Activated CD8-positive, alpha-beta memory T cell treated with anti-CD3 and anti-CD28 coated beads for 4 hours (primary cell): ENCODE measurements around the gene SPDYE4.
"Not testable (repeated sequence)": the region's sequence is repeated elsewhere in the genome, so short reads cannot be mapped to it uniquely, and the experiment has no call there.

Experiments used
- DNase-seq, 2 donors: peaks; one replicate each; pipeline ENCODE4 v3.0.0-alpha.2; 2020; ENCODE audit warnings: low read depth in 2 of 2

Gene SPDYE4, protein sequence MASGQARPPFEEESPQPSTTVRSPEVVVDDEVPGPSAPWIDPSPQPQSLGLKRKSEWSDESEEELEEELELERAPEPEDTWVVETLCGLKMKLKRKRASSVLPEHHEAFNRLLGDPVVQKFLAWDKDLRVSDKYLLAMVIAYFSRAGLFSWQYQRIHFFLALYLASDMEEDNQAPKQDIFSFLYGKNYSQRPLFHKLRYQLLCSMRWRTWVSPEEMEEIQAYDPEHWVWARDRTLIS

DNA sequence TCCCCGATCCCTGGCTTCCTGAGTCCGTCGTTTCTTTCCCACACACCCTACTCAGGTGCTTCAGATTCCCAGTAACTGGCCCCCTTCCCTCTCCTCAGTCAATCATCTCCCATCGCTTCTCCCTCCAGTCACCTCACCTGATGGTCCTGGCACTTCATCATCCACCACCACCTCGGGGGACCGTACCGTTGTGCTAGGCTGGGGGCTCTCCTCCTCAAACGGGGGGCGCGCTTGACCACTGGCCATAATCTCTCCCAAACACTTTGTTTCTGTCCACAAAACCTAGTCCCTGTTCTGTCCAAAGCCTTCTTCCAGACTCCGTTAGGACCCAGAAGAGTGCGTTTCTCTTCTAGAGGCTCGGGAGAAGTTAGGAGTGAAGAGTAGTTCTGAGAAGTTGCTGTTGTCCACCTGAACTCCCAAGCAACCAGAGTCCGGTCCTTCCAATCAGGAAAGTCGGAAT, at the start of gene SPDYE4:
TSS of gene SPDYE4 (minus strand) at position 410 of the 460 bp plus-strand sequence. CDS start at position 246, 164 bp downstream.
- no peak for DNase-seq

DNA sequence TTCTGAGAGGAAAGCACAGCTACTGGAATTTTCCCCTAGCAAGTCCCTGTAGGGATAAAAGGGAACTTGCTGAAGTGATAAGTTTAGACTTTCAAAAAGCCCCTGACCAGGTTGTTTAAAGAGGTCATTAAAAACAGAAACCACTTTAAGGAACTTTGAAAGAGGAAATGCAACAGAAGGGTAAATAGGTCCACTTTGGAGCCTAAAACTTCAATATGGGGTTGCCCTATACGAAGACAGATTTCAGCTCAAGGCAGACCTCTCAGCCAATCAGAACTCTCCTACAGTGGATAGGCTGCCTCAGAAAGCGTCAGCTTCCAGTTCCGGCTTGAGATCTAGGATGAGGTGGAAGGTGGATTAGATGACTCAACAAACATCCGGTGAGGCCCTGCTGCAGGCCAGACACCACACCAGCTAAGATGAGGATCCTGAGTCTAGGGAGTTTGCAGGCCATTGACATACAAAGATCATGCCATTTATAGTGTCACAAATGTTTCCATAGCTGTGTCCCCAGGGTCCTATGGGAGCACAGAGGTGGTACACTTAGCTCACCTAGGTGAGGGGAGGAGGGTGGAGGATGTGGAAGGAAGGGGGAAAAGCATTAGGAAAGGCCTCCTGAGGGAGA, 48.7 kb upstream of the SPDYE4 start:
- no peak for DNase-seq

DNA sequence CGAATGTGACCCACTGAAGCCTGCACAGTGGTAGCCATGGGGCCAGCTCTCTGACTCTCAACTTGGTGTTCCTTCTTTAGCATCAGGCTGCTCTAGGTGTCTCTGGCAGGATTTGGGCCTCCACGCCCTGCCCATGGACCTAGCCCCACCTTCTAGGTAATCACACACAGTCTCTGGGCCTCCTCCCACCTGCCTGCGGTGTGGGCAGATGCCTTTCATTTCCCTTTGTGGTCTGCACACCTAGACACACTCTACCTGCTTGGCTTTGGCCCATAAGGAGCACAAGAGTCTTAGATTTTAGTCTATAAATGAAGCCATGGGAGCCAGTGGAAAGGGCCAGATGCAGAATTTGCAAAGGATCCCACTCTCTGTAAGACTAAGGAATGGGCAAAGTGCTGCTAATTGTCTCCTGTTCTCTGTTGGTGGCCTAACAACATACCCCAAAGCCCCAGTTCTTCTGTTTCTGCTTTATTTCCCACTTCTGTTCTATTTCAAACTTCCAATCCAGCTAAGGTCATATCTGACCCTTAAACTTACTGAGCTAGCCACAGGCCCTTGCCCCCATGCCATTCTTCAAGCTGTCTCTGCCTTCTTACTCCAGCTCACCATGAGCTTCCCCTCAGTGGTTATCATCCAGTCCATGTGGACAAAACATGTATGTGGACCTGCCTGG, 48.0 kb upstream of the SPDYE4 start:
- DNase-seq = no peak

DNA sequence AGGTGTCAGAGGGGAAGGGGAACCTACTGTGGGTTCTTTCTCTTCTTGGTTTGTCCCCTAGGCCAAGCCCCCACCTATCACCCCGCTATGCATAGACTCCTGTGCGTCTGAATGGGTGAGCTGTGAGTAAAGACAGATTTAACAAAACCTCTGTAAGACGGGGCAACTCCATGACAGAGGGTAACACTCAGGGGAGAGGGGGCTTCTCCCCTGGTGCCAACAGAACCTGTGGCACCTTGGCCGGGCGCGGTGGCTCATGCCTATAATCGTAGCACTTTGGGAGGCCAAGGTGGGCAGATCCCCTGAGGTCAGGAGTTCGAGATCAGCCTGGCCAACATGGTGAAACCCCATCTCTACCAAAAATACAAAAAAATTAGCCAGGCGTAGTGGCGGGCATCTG, 47.0 kb upstream of the SPDYE4 start:
- not testable (repeated sequence) for DNase-seq

DNA sequence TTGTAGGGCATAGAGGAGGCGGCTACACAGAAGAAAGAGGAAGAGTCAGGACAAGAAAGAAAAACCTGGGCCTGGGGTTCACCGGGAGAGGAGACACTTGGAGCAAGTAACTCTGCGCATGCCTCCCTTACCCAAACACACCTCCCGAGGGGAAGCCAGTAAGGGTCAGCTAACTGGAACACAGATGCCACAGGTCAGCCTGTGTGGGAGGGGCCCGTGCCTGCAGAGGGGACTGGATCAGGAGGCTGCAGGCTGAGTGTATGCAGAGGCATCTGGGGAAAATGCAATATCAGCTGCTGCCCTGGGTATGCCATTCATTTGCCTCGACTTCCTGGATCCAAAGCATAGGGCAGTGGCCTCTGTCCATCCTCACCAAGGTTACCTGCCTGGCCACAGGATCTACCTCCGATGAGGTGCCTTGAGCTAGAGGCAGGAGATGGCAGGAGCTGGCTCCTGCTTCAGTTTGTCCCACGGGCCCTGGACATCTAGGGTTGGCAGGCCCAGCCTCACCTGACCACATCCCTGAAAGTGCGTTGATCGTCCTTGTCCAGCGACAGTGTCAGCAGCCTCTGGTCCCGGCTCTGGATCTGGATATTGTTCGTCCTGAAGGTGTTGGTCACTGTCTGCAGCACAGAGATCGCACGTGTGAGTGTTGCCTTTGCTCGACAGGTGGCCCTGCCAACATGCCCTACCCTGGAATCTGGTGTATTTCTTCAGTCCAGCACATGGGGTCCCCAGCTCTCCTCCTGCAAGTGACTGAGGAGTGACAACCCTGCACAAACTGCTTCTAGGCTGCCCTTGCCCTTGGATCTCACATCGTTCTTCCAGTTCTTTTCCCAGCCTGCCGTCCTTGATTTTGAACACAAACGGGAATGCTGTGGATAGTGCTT, 45.4 kb upstream of the SPDYE4 start:
- DNase-seq = no peak

DNA sequence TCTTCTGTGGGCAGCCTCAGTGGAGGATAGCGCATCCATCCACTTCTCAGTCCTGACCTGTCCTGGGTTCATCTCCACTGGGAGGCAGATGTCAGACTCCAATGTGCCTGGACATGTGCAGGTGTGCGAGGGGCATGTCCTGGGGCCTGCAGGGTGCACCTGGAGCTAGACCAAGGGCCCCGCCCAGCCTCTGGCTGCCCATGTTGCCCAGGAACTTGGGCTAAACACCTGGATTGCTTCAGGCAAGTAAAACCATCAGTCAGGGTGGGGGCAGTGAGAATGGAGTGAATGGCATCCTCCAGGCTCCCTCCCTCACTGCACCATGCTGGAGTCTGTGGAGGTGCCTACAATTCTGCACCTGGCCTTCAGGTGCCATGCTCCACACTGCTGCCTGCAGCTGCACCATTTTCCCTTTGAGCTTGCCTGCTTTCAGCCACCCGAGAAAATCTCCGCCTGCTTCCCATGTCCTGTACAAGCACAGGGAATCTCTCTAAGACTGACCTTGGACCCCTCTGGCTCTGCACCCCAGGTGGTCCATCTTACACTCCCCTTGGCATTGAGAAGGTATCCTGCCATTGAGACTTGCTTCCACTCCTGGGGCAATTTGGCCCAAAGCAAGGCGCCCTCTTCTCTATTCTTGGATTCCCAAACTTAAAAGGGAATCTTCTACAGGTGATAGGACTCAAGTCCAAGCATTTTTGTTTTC, 42.9 kb upstream of the SPDYE4 start:
- no peak for DNase-seq

DNA sequence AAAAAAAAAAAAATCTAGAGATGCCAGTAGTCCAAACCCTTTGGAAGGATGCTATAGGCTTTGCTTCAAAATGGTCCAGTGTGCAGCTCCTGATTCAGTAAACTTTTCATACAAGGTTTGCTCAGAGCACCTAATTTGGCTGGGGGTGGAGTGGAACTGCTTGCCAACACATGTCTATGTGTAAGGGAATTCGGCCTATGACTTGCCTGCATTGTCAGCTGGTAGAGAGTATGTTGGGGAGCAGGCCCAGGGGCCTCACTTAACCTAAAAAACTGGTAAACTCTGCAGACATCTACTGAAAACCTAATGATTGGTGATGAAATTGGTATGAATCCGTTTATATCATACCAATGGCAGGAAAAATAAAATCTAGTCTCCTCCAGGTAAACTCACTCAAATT, 42.3 kb upstream of the SPDYE4 start:
- no peak for DNase-seq

DNA sequence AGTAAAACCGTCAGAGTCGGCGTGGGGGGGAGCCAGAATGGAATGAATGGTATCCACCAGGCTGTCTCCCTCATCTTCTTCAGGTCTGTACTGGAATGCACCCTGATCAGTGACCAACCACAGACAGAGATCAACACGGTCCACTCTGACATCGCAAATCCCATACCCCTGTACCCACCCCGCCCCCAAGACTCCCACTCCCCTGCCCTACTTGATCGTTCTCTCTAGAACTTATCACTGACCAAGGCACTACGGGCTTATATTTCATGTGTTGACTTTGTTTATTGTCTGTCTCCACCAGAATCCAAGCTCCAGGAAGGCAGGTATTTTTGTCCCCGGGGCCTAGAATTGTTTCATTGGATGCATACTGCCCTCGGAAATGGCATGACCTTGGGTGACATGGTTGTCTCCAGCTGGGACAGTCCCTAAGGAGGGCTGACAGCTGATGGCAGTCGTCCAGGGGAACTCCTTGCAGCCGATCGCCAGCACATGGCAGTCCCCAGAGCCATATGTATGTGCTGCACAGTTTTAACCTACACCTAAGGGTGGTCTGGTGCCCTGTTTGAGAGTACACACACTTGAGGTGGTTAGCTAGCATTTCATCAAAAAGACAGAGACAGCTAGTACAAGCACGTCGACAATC, 41.3 kb upstream of the SPDYE4 start:
- no peak for DNase-seq

DNA sequence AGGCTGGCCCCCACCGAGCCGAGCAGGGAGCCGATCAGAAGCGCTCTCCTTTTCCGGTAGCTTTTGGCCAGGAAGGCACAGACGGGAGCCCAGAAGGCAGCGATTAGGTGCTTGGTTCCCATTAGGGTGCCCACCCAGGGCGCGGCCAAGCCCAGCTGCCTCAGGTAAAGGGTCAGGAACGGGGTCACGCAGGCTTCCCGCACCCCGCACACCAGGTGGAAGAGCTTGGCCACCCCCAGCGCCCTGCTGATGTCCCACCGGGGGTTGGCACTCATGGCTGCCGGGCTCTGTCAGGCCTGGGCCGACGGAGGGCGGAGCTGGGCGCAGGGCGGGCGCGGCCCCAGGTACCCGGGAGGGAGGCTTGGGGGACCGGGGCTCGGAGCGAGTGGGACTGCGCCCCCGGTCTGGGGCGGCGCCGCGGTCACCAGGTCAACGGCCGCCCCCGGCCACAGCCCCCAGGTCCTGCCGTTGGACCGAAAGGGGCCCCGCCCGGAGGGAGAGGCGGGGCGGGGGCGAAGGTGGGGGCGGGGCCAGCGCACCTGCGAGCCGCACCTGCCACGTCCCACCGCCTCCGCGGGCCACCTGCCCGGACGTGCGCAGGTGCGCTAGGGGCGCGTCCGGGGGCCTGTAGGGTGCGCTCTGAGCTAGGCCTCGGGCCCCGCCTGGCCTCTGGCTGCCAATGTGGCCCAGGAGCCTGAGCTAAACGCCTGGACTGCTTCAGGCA, 40.7 kb upstream of the SPDYE4 start, which contains the start of gene MFSD6L:
TSS of gene MFSD6L (minus strand) at position 520 of the 724 bp plus-strand sequence. CDS start at position 275, 245 bp downstream.
- no peak for DNase-seq

DNA sequence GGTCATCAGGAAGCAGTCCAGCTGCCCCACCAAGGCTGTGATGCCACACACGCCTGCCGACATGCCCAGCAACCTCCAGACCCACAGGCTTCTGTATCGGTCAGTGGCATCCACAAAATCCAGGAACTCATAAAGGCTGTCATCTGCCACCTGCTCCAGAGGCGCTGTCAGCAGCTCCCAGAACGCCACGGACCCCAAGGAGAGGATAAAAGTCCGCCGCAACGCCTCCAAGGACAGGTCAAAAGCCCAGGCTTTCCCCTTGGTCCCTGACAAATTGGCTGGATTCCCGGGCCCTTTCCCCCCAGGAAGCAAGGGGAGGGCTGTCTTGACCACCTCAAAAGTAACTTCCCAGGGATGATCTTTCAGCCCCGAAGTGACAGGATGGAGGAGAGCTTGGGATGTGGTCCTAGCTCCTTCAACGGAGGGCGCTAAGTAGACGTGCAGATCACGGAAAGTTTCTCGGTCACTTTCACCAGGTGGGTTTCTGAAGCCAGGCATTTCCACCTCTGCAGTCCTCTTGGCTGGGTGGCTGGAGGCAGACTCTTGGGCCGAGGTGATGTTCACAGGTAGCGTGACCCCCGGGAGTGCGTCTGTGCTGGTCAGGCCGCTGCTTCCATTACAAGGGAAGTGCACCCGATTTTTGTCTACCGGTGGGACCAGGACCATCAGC, 40.0 kb upstream of the SPDYE4 start:
- DNase-seq = no peak

DNA sequence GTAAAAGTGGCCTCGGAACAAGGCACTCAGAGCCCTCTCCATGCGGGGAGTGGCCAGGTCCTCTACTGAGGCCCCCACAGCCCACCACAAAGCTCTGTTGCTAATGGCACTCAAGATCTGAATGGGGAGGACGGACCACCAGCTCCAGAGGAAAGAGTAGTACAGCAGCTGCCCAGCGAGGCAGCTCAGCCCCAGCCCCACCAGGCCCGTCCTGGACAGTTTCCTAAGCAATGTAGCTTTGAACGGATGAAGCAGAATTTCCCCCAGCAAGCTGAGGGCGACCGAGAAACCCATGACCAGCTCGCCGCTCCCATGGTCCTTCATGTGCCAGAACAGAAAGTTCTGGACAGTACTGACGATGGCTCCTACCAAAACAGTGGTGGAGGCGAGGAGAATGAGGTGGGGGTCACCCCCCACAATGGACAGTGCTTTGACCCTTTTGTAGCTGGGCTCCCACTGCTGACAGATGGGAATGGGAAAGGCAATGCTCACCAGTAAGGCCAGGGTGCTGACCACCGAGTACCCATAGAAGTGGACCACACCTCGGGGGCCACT, 39.4 kb upstream of the SPDYE4 start:
- DNase-seq = no peak

DNA sequence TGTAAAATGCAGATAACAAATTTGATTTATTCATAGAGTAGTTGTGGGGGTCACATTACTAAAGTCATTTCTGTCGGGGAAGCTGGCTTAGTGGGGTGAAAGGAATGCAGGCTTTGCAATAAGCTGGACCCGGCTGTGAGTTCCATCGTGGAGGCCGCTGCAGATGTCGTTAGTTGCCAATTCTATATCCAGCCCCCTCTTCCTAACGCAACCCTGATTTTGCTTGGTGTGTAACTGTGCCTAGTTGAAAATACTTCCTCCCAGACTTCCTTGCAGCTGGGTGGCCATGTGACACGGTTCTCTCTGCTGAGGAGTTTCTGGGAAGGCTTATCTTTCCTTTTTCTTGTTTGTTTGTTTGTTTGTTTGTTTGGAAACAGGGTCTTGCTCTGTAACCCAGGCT, 36.3 kb upstream of the SPDYE4 start:
- no peak for DNase-seq

DNA sequence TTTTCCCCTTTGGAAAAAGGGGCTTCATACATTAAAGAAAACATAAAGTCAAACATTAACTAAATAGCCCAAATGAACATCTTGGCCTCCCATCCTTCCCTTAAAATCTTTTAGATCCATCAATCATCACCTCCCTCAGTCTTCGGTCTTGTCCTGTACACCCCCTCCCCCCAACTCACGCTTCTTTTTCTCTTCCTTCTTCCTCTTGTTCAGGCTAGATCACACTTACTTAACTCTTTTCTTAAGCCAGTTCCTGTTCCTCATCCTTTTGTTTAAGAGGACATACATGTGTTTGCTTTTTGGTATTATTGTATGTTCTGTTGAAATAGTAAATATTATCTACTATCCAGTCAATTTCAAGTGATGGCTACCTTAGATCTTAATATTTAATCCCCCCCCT, 35.3 kb upstream of the SPDYE4 start:
- DNase-seq = no peak

DNA sequence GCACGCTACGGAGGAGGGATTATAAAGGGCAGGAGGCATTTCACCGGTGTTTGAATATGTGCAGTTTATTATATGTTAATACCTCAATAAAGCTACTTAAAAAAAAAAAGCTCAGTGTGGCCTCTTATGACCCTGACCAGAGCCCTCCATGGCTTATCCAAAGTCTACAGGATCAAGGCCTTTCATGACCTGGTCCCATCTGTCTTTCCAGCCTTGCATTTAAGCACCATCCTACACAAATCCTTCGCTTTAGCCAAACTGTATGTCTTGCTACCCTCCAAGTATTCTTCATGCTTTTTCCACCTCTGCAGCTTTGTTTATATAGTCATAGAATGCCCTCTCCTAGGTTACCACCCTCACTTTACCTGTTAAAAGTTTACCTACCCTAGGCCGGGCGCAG, 34.3 kb upstream of the SPDYE4 start:
- no peak for DNase-seq

DNA sequence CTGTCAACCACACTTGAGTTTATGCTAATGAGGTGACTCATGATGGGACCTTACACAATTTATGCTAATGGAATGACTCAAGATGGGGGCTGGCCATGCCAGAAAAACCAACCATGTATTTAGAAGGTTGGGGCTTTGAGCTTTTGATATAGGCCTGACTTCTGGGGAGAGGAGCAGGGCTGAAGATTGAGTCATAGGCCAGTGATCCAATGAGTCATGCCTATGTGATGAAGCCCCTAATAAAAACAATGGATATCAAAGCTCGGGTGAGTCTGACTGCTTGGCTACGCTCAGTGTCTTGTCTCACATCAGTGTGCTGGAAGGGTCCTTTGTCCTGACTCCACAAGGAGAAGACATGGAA, 33.5 kb upstream of the SPDYE4 start:
- no peak for DNase-seq

DNA sequence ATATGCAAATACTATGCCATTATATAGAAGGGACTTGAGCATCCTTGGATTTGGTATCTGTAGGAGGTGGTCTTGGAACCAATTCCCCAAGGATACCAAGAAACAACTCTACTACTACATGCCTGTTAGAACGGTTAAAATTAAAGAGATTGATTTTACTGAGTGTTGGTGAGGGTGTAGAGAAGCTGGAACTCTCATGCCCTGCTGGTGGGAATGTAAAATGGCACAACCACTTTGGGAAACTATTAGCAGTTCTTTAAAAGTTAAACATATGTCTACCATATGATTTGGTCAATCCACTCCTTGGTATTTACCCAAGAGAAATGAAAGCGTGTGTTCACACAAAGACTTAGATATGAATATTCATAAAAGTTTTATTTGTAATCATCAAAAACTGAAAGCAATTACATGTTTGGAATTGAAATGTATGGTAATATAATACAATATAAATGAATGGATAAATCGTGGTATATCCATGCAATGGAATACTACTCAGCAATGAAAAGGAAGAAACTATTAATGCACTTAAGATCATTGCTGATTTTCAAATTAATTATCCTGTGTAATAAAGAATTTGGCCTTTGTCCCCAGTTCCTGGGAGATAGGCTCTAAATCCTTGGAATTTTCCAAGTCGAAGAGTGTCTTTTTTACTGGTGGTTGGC, 33.0 kb upstream of the SPDYE4 start:
- no peak for DNase-seq

DNA sequence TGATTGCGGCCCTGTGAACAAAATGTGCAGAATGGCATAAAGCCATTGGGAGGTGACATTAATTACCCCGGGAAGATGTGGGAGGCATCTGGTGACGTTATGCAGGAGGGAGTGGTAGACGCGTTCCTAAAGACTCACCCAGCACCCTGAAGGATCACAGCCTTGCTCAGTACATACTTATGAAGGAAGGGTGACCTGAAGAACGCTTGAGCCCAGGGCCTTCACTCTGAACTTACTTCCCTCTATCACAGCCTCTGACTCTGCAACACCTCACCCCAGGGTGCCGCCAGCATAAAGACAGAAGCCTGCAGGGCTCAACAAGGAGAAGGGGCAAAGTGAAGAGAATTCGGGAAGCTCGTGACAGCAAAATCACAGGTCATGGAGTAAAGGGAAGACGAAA, 31.4 kb upstream of the SPDYE4 start:
- no peak for DNase-seq

DNA sequence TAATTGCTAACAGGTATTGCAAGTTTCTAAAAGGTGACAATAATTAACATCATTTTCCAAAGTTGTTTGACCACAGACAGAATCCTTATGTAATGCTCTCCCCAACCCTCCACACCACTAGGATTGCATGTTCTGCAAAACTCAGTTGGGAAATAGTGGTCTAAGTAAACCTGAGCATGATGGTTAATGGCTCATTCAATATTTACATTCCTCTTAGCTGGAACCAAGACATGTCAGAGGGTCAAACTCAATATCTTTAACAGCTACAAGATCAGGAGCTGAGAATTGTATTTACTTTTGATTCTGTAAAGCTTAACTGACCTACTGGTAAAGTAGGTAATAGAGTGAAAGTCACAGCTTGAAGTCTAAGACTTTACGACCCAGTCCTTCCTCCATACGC, 30.7 kb upstream of the SPDYE4 start:
- no peak for DNase-seq
